IMR-90 (cell line): ENCODE measurements around the gene AGPS. TPM values are rescaled to one million over a fixed set of nuclear protein-coding genes. Genes with fewer than 3 reads are reported as not detected.

ENCODE experiments used
- ATAC-seq: fragments of 200-7000 bp; cut with Tn5 transposase; 2 replicates; pipeline ENCODE4 v1.9.1; 2020; ENCODE audit warnings: low read depth, mild to moderate bottlenecking, moderate library complexity
- BruUV-seq: library from RNA; stranded (reverse); fragments of 400-500 nt; replicated peaks from 2 replicates; lab custom pipeline; 2021; lab: Mats Ljungman, UMichigan
- CTCF ChIA-PET: fragments of 300-600 bp; formaldehyde crosslinking; extraction: SDS; loops from one replicate; lab custom pipeline; 2021; ENCODE audit warnings: antibody characterized with exemption; lab: Yijun Ruan, JAX
- POLR2A ChIA-PET: fragments of 300-600 bp; sonication (Branson Sonifier 250); formaldehyde crosslinking; loops from one replicate; lab custom pipeline; 2022; ENCODE audit warnings: antibody characterized with exemption; ENCODE audit not compliant: unreplicated experiment; lab: Charles Lee
- DNase-seq: peaks from one replicate; pipeline ENCODE4 v3.0.0; 2013
- H2AFZ ChIP-seq: replicated peaks from 2 replicates; pipeline ENCODE3; 2013; ENCODE audit warnings: low read length, mild to moderate bottlenecking; ENCODE audit not compliant: poor library complexity
- H2AK5ac ChIP-seq: 2 replicates; pipeline ENCODE4 v1.6.1; 2013; ENCODE audit warnings: low read depth, low read length, inconsistent platforms
- H2AK9ac ChIP-seq: replicated peaks from 2 replicates; pipeline ENCODE3; 2013; ENCODE audit warnings: mild to moderate bottlenecking, low read depth, low read length, moderate library complexity; ENCODE audit not compliant: poor library complexity
- H2BK120ac ChIP-seq: 2 replicates; pipeline ENCODE4 v1.6.1; 2013; ENCODE audit warnings: low read depth, low read length, inconsistent platforms
- H2BK15ac ChIP-seq: 3 replicates; pipeline ENCODE4 v1.6.1; 2013; ENCODE audit warnings: low read depth, low read length, inconsistent platforms
- H2BK20ac ChIP-seq: 2 replicates; pipeline ENCODE4 v1.6.1; 2013; ENCODE audit warnings: low read depth, mild to moderate bottlenecking, inconsistent platforms, low read length, moderate library complexity
- H2BK5ac ChIP-seq: 2 replicates; pipeline ENCODE4 v1.6.1; 2013; ENCODE audit warnings: mild to moderate bottlenecking, low read depth, low read length, inconsistent platforms; ENCODE audit not compliant: poor library complexity, severe bottlenecking
- H3K14ac ChIP-seq: replicated peaks from 2 replicates; pipeline ENCODE4 v1.6.1; 2013; ENCODE audit warnings: low read depth, low read length, inconsistent platforms
- H3K18ac ChIP-seq: 2 replicates; pipeline ENCODE4 v1.6.1; 2013; ENCODE audit warnings: low read depth, low read length, control low read depth
- H3K23ac ChIP-seq: 2 replicates; pipeline ENCODE4 v1.6.1; 2013; ENCODE audit warnings: low read depth, low read length, inconsistent platforms
- H3K27ac ChIP-seq: 2 replicates; pipeline ENCODE4 v1.5.1; 2013; ENCODE audit warnings: mild to moderate bottlenecking, control low read depth, low read length; ENCODE audit not compliant: insufficient read depth
- H3K27me3 ChIP-seq: 2 replicates; pipeline ENCODE4 v1.6.1; 2013; ENCODE audit warnings: low read length; ENCODE audit not compliant: control insufficient read depth, insufficient read depth
- H3K36me3 ChIP-seq: 2 replicates; pipeline ENCODE4 v1.6.1; 2013; ENCODE audit warnings: low read length, mixed read lengths; ENCODE audit not compliant: control insufficient read depth, insufficient read depth
- H3K4ac ChIP-seq: 2 replicates; pipeline ENCODE4 v1.6.1; 2013; ENCODE audit warnings: low read depth, low read length, inconsistent platforms
- H3K4me1 ChIP-seq: 2 replicates; pipeline ENCODE4 v1.6.1; 2013; ENCODE audit warnings: low read length, mixed read lengths; ENCODE audit not compliant: control insufficient read depth, insufficient read depth
- H3K4me2 ChIP-seq: 2 replicates; pipeline ENCODE4 v1.6.1; 2013; ENCODE audit warnings: low read depth, mild to moderate bottlenecking, control low read depth, low read length, moderate library complexity
- H3K4me3 ChIP-seq: 2 replicates; pipeline ENCODE4 v1.5.1; 2013; ENCODE audit warnings: low read depth, mild to moderate bottlenecking, control low read depth, low read length, moderate library complexity; ENCODE audit not compliant: insufficient read depth
- H3K56ac ChIP-seq: 2 replicates; pipeline ENCODE4 v1.6.1; 2013; ENCODE audit warnings: low read length, inconsistent platforms; ENCODE audit not compliant: insufficient read depth; ENCODE audit errors: extremely low read depth
- H3K79me1 ChIP-seq, 2 experiments: 2 replicates each; pipeline ENCODE4 v1.6.1; 2013; ENCODE audit warnings: low read length in 2 of 2, inconsistent platforms in 1 of 2, low read depth in 1 of 2
- H3K9ac ChIP-seq: 2 replicates; pipeline ENCODE4 v1.6.1; 2013; ENCODE audit warnings: low read depth, low read length, control low read depth
- H3K9me1 ChIP-seq: 2 replicates; pipeline ENCODE4 v1.6.1; 2013; ENCODE audit warnings: low read length, inconsistent platforms; ENCODE audit not compliant: insufficient read depth
- H3K9me3 ChIP-seq: 2 replicates; pipeline ENCODE4 v1.6.1; 2013; ENCODE audit warnings: low read length; ENCODE audit not compliant: control insufficient read depth, insufficient read depth
- H4K20me1 ChIP-seq: 2 replicates; pipeline ENCODE4 v1.6.1; 2013; ENCODE audit warnings: low read length, inconsistent platforms; ENCODE audit not compliant: insufficient read depth
- H4K5ac ChIP-seq: 2 replicates; pipeline ENCODE4 v1.6.1; 2013; ENCODE audit warnings: mild to moderate bottlenecking, low read depth, low read length, control low read depth
- H4K8ac ChIP-seq, 2 experiments: 2 replicates each; pipeline ENCODE4 v1.6.1; 2013; ENCODE audit warnings: low read depth in 2 of 2, low read length in 2 of 2, control low read depth in 1 of 2, inconsistent platforms in 1 of 2
- H4K91ac ChIP-seq: 2 replicates; pipeline ENCODE4 v1.6.1; 2013; ENCODE audit warnings: low read depth, low read length, inconsistent platforms; ENCODE audit not compliant: insufficient read depth
- BHLHE40 ChIP-seq: fragments of 150-350 bp; IDR thresholded peaks from 2 replicates; pipeline ENCODE4 v1.6.1; 2016; ENCODE audit warnings: mild to moderate bottlenecking, low read depth, low read length
- CTCF ChIP-seq: conservative IDR thresholded peaks from 2 replicates; pipeline ENCODE4 v1.5.1; 2012; ENCODE audit warnings: mild to moderate bottlenecking, low read depth, low read length, improper control_type of control experiment
- ELK1 ChIP-seq: fragments of 150-350 bp; IDR thresholded peaks from 2 replicates; pipeline ENCODE4 v1.6.1; 2016; ENCODE audit warnings: low read depth, mild to moderate bottlenecking, low read length, moderate library complexity, borderline replicate concordance
- MAZ ChIP-seq: IDR thresholded peaks from 2 replicates; pipeline ENCODE4 v1.6.1; 2012; ENCODE audit warnings: low read depth, mild to moderate bottlenecking, low read length, improper control_type of control experiment, moderate library complexity, borderline replicate concordance
- NFE2L2 ChIP-seq: fragments of 150-350 bp; IDR thresholded peaks from 2 replicates; pipeline ENCODE4 v1.6.1; 2016; ENCODE audit warnings: low read depth, mild to moderate bottlenecking, low read length
- POLR2A ChIP-seq: IDR thresholded peaks from 2 replicates; pipeline ENCODE4 v1.6.1; 2012; ENCODE audit warnings: mild to moderate bottlenecking, low read depth, low read length
- SMC3 ChIP-seq: fragments of 150-350 bp; IDR thresholded peaks from 2 replicates; pipeline ENCODE4 v1.6.1; 2016; ENCODE audit warnings: low read depth, mild to moderate bottlenecking, antibody characterized with exemption, low read length, moderate library complexity
- WGBS, 2 experiments: methylation state at CpG; one replicate each; pipeline versions ENCODE4 v1.1.5 to v1.1.7; 2013; ENCODE audit warnings: missing lambda C conversion rate in 2 of 2; ENCODE audit not compliant: insufficient read length in 1 of 2; ENCODE audit errors: extremely low coverage in 2 of 2; 5-methylcytosine and 5-hydroxymethylcytosine counted together
- dilution Hi-C: fragments of 300-500 bp; cut with HindIII; formaldehyde crosslinking; loops from one replicate; pipeline ENCODE4 v1.14.3; 2018; ENCODE audit warnings: low sequenced_read_pairs; ENCODE audit not compliant: unreplicated experiment
- in situ Hi-C: fragments of 300-500 bp; cut with MboI; formaldehyde crosslinking; loops from 3 replicates; pipeline ENCODE4 v1.14.3; 2019; ENCODE audit warnings: low sequenced_read_pairs, inconsistent platforms, mixed read lengths
- intact Hi-C: fragments of 100-400 bp; cut with micrococcal nuclease; formaldehyde crosslinking; loops from 2 replicates; pipeline ENCODE4 v1.10.0; 2022
- polyA plus RNA-seq, 3 experiments: library from polyadenylated mRNA; depleted of rRNA; stranded (reverse); fragments of >200 nt; gene quantifications; 2 replicates each; pipeline ENCODE4 v1.2.3, GENCODE V29; 2012; ENCODE audit warnings: low replicate concordance in 1 of 3
- total RNA-seq: library from RNA; depleted of rRNA; stranded (reverse); fragments of >200 nt; gene quantifications from 2 replicates; pipeline ENCODE4 v1.2.3, GENCODE V29; 2012

Gene AGPS
- total and polyA plus RNA-seq, 2 of the 4 experiments (the other 2 are of a cell fraction), result 6.6 to 18.6 TPM

DNA sequence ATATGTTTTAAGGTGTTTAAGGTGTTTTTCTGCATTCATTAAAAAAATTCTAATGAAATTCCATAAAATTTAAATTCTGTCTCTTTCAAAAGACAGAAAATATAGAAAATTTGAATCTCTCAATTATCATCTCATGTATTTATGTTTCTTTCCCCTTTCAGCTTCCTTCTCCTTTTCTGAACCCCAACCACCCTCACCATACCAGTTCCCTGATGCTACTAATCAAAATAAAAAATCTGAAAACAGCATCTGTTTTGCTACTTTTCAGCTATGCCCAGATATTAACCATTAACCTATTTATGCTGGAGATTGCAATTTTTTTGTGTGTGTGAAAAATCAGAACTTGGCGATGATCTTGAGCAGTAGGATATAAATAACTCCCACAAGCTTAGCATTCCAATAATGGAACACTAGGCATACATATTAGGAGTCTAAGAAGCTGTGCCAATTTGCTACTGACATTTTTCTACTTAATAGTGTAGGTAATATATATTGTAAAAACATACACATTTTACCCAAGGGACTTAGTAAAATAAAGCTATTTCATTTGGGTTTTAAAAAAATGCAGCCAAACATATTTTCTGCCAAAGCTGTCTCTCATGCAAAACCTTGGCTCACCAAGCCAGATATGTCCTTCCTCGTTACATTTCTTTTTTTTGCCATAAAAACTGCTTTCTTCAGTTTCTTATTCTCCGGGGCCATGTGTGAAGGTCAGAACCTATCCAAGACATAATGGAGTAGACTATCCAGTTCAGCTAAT is 32.6 kb upstream of the AGPS start:
- Histone ChIP-seq H2AFZ (no peak overlapping the region), H3K4ac (no peak overlapping the region), H3K9ac (no peak overlapping the region), H3K36me3 (no peaks in the 10 kb centered on the region), H3K18ac (no peak overlapping the region), H3K79me1 (no peaks in the 10 kb centered on the region), H3K4me3 (no peak overlapping the region), H3K23ac (no peak overlapping the region), H2BK120ac (no peak overlapping the region), H3K9me3 (no peaks in the 10 kb centered on the region), H4K5ac (no peak overlapping the region), H4K8ac (no peak overlapping the region), H2BK20ac (no peak overlapping the region), H3K4me2 (no peak overlapping the region), H4K91ac (no peak overlapping the region), H4K20me1 (no peaks in the 10 kb centered on the region), H2AK9ac (no peak overlapping the region), H2BK15ac (no peak overlapping the region), H3K14ac (no peak overlapping the region), H3K27ac (no peak overlapping the region), H3K4me1 (no peaks in the 10 kb centered on the region), H3K27me3 (no peaks in the 10 kb centered on the region), H3K56ac (no peak overlapping the region), H2BK5ac (no peak overlapping the region), H3K9me1 (no peaks in the 10 kb centered on the region), H2AK5ac (no peak overlapping the region)
- CTCF ChIA-PET, result interaction anchor here (1.1 kb wide), 1 partner anchor 77 kb away, joined by 3 read pairs; no protein-coding TSS in a partner anchor
- no CpG with 5 or more reads among the region's 3 CpGs for WGBS, 2 experiments
- intact Hi-C loops (no loop called here), dilution Hi-C loops (no loop called here), in situ Hi-C loops (no loop called here)
- POLR2A ChIA-PET, result no interaction called here
- BruUV-seq, result no TSS peak
- DNase-seq (no peak), ATAC-seq (no peak)
- TF ChIP-seq BHLHE40 (no peak), MAZ (no peak), POLR2A (no peak), NFE2L2 (no peak), SMC3 (no peak), CTCF (no peak), ELK1 (no peak)
